Epithelial cell of esophagus (primary cell): ENCODE measurements around the gene COL20A1.

Experiments
- DNase-seq: peaks from one replicate; pipeline ENCODE4 v3.0.0; 2010; ENCODE audit warnings: low read depth
- H3K4me3 ChIP-seq: 2 replicates; pipeline ENCODE4 v1.5.1; 2011; ENCODE audit warnings: mild to moderate bottlenecking, low read length, control low read depth
- TF ChIP-seq, protein P1 (sequence below): IDR thresholded peaks from 2 replicates; pipeline ENCODE4 v1.5.1; 2011; ENCODE audit warnings: low read depth, mild to moderate bottlenecking, low read length, control low read depth, inconsistent platforms; ENCODE audit not compliant: insufficient read depth; ENCODE audit errors: missing control alignments

The COL20A1 gene

DNA sequence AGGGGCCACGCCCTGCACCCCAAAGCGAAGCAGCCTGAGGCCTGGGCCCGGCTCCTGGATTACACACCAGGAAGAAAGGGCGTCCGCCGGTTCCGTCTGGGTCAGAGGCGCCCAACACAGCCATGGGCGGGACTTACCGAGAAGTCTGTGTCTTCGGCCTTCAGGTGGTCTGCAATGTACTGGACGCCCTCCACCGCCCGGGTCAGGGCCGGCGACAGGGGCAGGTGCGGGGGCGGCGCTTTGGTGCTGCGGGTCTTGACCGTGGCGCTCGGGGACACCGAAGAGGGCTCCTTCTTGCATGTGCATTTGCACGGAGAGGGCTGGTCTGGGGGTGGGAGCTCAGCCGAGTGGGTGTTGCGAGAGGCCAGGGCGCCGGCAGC, 56.5 kb downstream of the COL20A1 start:
- no peak for DNase-seq
- TF ChIP-seq, protein P1, sequence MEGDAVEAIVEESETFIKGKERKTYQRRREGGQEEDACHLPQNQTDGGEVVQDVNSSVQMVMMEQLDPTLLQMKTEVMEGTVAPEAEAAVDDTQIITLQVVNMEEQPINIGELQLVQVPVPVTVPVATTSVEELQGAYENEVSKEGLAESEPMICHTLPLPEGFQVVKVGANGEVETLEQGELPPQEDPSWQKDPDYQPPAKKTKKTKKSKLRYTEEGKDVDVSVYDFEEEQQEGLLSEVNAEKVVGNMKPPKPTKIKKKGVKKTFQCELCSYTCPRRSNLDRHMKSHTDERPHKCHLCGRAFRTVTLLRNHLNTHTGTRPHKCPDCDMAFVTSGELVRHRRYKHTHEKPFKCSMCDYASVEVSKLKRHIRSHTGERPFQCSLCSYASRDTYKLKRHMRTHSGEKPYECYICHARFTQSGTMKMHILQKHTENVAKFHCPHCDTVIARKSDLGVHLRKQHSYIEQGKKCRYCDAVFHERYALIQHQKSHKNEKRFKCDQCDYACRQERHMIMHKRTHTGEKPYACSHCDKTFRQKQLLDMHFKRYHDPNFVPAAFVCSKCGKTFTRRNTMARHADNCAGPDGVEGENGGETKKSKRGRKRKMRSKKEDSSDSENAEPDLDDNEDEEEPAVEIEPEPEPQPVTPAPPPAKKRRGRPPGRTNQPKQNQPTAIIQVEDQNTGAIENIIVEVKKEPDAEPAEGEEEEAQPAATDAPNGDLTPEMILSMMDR: no peak
- H3K4me3 ChIP-seq: no peak overlapping the region

DNA sequence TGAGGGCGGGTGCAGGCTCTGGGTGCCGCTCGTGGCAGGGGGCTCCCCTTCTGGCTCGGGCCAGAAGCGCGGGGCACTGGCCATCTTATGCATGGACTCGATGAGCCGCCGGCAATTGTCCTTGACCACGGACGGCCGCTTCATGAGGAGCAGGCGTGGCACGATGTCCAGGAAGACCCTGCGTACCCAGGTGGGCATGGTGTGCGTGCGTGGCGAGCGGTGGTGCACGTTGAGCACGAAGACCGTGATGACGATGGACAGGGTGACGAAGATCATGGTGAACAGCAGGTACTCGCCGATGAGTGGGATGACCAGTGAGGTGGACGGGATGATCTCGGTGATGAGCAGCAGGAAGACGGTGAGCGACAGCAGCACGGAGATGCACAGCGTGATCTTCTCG, 57.2 kb downstream of the COL20A1 start:
- no peak for DNase-seq
- no peak overlapping the region for H3K4me3 ChIP-seq
- TF ChIP-seq, protein P1: no peak

GRCh38 chr20:63350597-63351325, 57.8 kb downstream of the COL20A1 start:
- H3K4me3 ChIP-seq: no peak overlapping the region
- no peak for DNase-seq
- TF ChIP-seq, protein P1: no peak

- TF ChIP-seq, protein P1: no peak
- no peak for DNase-seq
- H3K4me3 ChIP-seq: no peak overlapping the region
Measured at GRCh38 chr20:63351326-63351700, 58.3 kb downstream of the COL20A1 start.

DNA sequence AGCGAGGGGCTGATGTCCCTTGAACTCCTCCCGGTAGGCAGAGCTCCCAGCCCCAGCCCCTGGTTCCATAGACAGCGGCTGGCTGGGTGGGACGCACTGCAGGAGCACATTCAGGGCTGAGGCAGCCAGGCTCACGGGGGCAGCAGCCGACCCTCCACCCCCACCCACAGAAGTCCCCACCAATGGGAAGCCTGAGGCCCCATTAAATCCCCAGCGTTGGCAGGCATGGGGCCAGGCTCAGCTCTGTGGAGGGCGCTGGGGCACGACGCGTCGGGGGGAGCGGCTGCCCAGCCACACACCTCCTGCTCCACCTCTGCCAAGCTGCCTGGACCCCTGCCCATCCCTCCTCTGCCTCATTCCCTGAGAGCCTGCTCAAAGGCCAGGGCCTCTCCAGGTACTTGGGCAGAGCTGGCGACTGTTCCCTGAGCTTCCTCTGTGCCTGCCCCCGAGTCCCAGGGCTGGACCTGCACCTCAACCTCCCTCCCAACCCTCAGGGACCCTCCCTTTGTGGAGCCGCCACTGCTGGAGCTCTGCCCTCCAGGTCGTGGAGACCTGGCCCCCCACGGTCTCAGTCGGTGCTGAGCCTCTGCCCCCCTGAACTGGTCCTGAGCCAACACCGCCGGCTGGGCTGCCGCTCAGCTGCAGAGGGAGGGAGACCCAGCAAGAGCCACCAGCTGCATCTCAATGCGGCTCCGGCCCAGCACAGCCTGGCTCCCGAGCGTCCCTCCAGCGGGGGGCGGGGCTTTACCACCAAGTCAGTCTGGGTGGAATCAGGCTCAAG, 59.0 kb downstream of the COL20A1 start:
- TF ChIP-seq, protein P1: no peak
- no peak overlapping the region for H3K4me3 ChIP-seq
- no peak for DNase-seq

DNA sequence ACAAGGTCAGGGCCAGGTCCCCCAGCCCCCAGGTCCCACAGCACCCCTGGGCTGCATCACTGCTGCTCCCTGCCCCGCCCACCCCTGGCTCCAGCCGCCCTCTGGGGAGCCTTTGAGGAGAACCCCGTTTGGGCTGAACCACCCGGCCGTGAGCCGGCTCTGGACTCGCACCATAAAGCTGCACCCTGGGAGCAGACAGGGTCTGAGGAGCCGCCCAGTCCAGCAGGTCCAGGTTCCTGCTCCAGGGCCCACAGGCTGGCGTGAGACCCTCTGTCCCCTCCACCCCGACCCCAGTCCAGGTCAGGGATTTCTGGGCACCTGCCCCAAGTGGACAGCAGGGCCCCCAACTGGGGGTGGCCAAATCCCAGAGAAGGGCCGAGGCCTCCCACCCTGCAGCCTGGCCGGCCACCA, 59.8 kb downstream of the COL20A1 start:
- no peak overlapping the region for H3K4me3 ChIP-seq
- TF ChIP-seq, protein P1: no peak
- DNase-seq: no peak
